LoVo (cell line): ENCODE data around the gene VEGFA.

Experiments used
- DNase-seq: peaks from one replicate; pipeline ENCODE4 v3.0.0-alpha.2; 2016; ENCODE audit warnings: low spot score

VEGFA gene

DNA sequence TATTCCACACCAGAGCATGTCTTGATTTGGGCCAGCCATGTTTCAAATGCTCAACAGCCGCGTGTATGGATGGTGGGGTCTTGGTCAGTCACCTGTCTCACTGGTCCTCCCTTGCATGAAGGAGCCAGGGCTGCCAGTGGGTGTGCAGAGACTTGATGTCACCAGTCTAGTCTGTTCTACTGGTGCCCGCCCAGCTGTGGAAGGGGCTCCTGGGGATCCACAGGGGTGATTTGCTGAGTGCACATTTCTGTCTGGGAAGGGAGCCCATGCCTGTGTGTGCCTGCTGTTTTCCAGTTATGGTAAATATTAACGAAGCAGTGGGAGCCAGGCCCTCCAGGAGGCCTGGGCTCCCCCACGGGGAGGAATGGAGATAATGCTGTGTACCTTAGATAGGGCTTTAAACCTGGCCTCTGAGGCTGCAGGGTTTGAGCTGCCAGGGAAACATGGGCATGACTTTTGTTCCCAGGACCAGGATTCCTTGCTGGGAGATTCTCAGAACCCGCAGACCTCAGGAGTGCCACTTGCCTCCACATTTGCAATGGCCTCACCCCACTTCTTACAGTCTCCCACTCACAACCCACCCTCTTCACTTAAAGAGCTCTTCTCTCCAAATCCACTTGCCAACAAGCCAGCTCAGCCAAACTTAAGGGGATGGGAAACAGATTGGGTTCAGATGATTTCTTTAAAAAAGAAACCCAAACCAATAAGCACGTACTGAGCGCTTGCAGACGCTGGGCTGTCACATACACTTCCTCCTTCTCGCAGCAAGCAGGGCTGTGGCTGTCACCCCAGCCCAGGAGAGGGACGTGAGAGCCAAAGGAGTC, 54.1 kb downstream of the VEGFA start:
- DNase-seq = no peak

GRCh38 chr6:43824703-43825064, 54.7 kb downstream of the VEGFA start:
- DNase-seq = no peak

DNA sequence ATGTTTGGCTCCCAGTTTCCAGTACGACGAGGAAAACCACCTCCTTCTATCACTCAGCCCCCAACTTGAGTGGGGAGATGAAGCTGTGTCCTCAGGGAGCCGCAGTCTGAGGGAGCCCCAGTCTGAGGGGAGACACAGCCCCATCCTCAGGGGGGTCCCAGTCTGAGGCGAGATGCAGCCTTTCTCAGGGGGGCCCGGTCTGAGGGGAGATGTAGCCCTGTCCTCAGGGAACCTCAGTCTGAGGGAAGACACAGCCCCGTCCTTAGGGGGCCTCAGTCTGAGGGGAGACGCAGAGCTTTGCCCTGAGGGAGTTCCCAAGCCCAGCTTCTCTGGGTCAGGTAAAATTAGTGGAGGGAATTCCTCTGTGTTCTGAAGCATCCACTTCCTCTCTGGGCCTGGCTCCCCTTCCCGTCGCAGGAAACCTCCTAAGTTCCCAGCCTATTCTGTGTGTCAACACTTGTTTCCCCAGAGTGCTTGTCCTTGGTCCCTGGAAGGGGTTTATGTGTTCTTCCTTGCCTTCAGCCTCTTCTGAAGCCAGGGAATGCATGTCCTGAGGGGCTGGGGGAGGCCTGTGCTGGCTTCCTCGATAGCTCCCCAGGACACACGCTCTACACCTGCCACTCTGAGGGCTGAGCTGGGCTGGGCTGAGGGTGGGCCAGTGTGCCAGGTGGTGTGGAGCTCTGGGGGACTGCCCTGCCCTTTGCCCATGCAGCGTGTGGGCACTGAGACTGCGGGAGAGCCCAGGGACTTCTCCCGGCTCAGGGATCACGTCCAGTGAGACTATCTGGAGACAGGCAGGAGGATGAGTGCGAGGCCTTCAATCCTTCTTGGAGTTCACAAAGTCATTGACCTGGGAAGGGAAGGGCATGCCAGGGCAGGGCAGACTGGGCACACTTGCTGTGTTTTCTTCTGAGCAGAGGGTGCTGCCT, 55.4 kb downstream of the VEGFA start:
- no peak for DNase-seq

DNA sequence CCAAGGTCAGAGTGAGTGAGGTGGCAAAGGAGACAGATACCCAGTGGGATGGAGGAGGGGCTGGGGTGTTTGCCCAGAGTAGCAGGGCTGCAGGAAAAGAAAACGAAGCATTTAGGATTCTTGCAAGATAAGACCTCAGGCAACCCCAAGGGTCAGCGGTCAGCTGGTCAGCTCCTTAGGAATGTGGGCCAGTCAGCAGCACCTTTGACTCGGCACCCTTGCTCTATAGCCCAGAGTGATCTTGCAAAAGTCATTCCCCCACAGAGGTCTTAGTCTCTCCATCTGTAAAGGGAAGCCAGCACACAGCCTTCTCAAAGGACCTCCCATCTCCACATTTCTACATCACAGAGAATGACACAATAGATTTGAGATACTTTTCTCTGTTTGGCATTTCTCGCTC, 56.7 kb downstream of the VEGFA start:
- no peak for DNase-seq

- no peak for DNase-seq
These were observed 57.9 kb downstream of the VEGFA start for GRCh38 chr6:43827898-43828297.

GRCh38 chr6:43828711-43829110, 58.7 kb downstream of the VEGFA start:
- DNase-seq = no peak

GRCh38 chr6:43829470-43829869, 59.5 kb downstream of the VEGFA start:
- DNase-seq = no peak

GRCh38 chr6:43830775-43831174, 60.8 kb downstream of the VEGFA start:
- no peak for DNase-seq

- peak; percentile 37 for DNase-seq
These were observed 61.2 kb downstream of the VEGFA start for GRCh38 chr6:43831191-43831590.

GRCh38 chr6:43833223-43833995, 63.4 kb downstream of the VEGFA start:
- DNase-seq = no peak

DNA sequence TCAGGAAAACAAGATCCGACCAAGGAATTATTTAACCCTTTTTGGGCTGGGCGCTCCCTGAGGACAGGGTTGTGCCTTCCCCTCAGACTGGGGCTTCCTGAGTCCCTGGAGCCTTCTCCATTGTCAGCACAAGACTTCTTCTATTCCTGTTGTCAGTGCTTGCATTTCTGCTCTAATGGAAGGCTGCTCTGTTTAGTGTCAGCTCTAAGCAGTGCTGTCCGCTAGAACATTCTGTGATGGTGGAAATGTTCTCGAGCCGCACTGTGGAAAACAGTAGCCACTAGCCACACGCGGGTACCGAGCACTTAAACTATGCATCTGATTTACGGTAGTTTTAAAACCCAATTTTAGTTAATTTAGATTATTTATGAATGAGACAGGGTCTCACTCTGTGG, 64.0 kb downstream of the VEGFA start:
- DNase-seq = no peak

DNA sequence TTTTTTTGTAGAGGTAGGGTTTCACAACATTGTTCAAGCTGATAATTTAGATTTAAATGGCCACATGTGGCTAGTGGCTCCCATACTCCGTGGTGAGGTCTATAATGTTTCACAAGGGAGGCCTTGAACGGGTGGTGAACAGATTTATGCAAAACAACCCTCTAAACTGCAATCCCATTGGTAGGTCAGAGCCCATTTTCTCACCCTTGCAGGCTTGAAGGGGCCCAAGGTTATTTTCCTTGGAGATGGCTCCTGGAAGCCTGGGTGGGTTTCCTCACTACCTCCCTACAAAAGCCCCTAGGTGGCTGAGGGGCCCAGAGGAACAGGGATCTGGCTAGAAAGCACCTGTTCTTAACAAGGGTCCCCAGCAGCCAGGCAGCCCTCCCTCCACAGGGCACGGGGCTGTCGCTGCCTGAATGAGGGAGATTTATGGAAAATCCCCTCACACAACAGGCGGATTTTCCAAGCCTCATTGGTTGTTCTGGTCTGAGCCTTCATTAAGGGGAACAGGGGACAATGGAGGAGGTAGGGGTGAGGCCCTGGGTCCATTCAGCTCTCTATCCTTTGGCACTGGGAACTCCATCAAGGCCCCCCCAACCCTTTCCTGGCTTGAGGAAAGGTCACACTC, 64.6 kb downstream of the VEGFA start:
- no peak for DNase-seq

- DNase-seq = no peak
These were observed 65.9 kb downstream of the VEGFA start for GRCh38 chr6:43835872-43836419.
